HG03060 (cell line): ENCODE measurements around the gene PNLDC1.
"Not testable (repeated sequence)": the region's sequence is repeated elsewhere in the genome, so short reads cannot be mapped to it uniquely, and the experiment has no call there.

Source experiments
- ATAC-seq: cut with Tn5 transposase; IDR thresholded peaks from one replicate; pipeline ENCODE4 v1.9.1; 2021; ENCODE audit warnings: low read depth, moderate number of reproducible peaks; ENCODE audit not compliant: unreplicated experiment

Gene PNLDC1

GRCh38 chr6:159817951-159818739, 18.1 kb downstream of the PNLDC1 start:
- no peak for ATAC-seq

GRCh38 chr6:159819098-159819497, 19.0 kb downstream of the PNLDC1 start:
- ATAC-seq: no peak

- no peak for ATAC-seq
Observed at GRCh38 chr6:159819932-159820640, 20.0 kb downstream of the PNLDC1 start.

GRCh38 chr6:159821122-159821521, 21.0 kb downstream of the PNLDC1 start:
- no peak for ATAC-seq

- no peak for ATAC-seq
Observed at GRCh38 chr6:159821726-159822125, 21.6 kb downstream of the PNLDC1 start.

GRCh38 chr6:159823953-159824352, 23.9 kb downstream of the PNLDC1 start:
- ATAC-seq: no peak

GRCh38 chr6:159824690-159825089, 24.6 kb downstream of the PNLDC1 start:
- ATAC-seq: not testable (repeated sequence)

GRCh38 chr6:159826004-159826403, 25.9 kb downstream of the PNLDC1 start:
- no peak for ATAC-seq

GRCh38 chr6:159826968-159827647, 27.0 kb downstream of the PNLDC1 start:
- no peak for ATAC-seq

GRCh38 chr6:159828074-159828473, 28.0 kb downstream of the PNLDC1 start:
- no peak for ATAC-seq

- no peak for ATAC-seq
Observed at GRCh38 chr6:159829526-159829925, 29.4 kb downstream of the PNLDC1 start.

- ATAC-seq: no peak
Observed at GRCh38 chr6:159830501-159831372, 30.7 kb downstream of the PNLDC1 start.

GRCh38 chr6:159831373-159831679, 31.2 kb downstream of the PNLDC1 start:
- ATAC-seq: no peak

- ATAC-seq: no peak
Observed at GRCh38 chr6:159832946-159833345, 32.9 kb downstream of the PNLDC1 start.

- ATAC-seq: no peak
Observed at GRCh38 chr6:159833556-159833955, 33.5 kb downstream of the PNLDC1 start.

- ATAC-seq: no peak
Observed at GRCh38 chr6:159833997-159834603, 34.0 kb downstream of the PNLDC1 start.

- ATAC-seq: no peak
Observed at GRCh38 chr6:159836718-159837490, 36.8 kb downstream of the PNLDC1 start.

- no peak for ATAC-seq
Observed at GRCh38 chr6:159837511-159837910, 37.4 kb downstream of the PNLDC1 start.

- no peak for ATAC-seq
Observed at GRCh38 chr6:159838020-159838744, 38.1 kb downstream of the PNLDC1 start.
